HG03432 (cell line): Measurements from ENCODE around the gene INPP5B.
"Not testable (repeated sequence)": the region's sequence is repeated elsewhere in the genome, so short reads cannot be mapped to it uniquely, and the experiment has no call there.

Experiments used
- ATAC-seq: cut with Tn5 transposase; IDR thresholded peaks from one replicate; pipeline ENCODE4 v1.9.1; 2021; ENCODE audit warnings: mild to moderate bottlenecking, moderate library complexity; ENCODE audit not compliant: unreplicated experiment

The INPP5B gene

DNA sequence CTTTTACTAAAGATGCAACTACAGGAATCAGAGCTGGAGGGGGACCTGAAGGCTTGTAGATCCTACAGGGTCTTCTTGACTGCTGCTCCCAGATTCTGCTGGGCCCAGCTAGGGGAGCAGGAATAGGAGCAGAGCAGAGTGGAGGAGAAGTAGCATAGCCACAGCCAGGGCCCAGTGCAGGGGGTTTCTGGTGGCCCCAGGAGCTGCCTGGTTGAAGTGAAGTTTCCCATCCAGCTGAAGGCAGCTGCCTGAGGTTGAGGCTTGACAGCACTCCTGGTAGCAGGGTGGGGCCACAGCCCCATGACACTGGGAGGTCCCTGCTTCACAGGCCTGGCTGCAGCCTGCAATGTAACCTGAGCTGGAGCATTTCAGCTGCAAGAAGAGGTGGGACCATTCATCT is 2.0 kb upstream of the INPP5B start:
- no peak for ATAC-seq

DNA sequence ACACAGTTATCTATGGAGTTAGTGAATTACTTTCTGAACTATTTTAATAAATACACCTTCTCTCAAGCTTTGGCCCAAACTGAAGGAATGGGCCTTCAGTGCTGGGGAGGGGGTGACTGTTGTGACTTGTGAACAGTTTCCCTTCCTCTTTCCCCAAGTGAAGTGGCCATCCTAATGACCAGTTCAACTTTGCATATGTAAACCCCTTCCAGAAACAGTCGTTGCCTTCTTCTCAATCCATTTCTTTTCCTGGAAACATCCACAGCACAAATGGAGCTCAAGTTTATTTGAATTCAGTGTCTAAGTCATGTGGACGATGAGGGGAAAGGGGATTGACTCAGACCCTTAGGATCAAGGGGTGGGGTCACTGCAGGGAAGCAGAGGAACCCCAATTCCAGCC is 1.3 kb upstream of the INPP5B start:
- ATAC-seq, result no peak

DNA sequence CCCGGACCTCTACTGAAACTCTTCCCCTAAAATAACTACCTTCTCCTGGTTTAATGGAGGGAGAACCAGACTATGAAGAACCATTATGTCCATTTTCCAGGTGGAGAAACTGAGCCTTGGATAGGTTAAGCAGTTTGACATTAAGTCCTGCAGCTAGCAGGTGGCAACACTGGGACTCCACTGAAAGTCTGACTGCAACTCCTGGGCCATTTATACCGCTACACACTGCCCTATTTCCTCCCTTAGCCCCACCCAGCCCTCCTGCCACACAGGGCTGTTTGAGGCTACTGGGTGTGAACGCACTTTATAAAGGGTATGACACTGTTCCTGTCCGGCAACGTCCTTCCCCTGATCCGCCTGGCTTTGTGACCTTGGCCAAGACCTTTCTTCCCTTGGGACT is 511 bp upstream of the INPP5B start:
- no peak for ATAC-seq

DNA sequence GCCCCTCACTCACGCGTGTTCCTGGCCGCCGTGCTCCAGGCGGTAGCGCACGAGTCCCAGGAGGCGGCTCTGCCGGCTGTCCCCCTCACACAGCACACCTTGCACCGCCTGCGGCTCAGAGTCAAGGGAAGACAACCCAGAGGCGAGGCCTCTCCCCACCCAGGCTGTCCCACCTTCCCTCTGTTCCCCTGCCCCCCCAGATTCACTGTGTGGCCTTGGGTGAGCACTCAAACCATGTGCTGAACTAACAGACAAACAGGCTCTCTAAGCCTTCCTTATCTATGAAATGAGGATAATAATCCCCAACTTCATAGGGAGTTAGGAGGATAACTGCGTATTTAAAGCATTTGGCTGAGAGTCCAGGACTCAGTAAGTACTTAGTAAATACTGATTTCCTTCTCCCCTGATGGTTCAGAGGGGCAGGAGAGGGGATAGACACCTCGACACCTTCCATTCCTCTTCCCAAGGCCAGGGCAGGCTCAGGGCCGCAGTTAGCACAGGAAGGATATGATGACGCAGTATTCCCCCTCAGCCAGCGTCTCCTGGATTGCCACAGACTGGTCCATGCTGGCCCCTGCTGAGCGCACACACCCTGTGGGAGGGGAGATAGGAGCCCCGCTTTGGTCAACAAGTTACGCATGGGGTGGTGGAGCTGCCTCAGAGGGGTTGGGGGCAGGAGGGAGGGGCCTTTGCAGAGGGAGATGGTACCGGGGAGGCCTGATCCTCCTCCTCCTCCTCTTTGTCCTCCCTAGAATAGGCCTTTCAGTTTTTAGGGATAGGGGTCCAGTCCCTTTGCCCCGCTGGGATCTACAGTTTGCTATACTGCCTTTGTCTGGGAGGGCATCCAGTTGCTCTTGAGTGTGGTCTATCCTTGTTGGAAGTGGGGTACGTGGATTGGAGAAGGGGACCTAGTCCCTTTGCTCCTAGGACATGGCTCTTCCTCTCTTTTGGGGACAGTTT is 830 bp downstream of the INPP5B start:
- no peak for ATAC-seq

DNA sequence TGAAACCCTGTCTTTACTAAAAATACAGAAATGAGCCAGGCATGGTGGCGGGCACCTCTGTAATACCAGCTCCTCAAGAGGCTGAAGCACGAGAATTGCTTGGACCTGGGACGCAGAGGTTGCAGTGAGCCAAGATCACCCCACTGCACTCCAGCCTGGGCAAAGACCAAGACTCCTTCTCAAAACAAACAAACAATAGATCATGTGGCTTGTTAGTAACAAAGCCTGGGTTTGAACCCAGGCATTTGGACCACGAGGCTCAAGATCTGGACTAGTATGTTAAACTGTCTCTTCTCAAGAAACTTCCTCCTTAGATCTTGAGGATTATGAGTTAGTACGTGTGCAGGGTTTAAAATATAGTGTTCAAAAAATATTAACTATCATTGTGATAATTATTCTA is 1.6 kb downstream of the INPP5B start:
- ATAC-seq, result no peak

DNA sequence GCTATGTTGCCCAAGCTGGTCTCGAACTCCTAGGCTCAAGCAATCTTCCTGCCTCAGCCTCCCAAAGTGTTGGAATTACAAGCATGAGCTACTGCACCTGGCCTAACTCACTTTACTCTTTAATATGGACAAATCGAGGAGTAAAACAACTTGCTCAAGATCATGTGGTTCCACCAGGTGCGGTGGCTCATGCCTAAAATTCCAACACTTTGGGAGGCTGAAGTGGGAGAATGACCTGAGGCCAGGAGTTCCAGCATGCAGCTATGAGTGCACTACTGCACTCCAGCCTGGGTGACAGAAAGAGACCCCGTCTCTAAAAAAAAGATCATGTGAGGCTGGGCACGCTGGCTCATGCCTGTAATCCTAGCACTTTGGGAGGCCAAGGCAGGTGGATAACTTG is 2.0 kb downstream of the INPP5B start:
- ATAC-seq, result no peak

DNA sequence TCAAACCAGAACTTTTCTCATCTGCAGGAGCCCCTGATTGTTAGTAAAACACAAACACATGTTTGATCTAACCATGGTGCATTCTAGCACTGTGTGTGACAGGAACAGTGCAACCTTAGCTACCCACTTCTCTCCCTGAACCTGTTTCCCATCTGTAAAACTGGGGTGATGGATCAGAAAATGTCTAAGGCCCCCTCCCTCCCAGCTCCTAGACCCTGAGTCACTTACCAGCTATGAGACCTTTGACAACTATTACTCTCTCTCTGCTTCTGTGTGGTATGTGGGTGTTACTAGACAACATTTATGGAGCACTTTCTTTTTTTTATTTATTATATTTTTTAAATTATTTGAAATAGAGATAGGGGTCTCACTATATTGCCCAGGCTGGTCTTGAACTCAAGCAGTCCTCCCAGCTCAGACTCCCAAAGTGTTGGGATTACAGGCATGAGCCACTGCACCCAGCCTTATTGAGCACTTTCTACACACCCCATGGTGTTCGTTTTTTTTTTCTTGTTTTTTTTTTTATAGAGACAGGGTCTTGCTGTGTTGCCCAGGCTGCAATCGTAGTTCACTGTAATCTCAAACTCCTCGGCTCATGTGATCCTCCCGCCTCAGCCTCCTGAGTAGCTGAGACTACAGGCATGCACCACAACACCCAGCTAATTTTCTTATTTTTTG is 2.6 kb downstream of the INPP5B start:
- ATAC-seq, result no peak

DNA sequence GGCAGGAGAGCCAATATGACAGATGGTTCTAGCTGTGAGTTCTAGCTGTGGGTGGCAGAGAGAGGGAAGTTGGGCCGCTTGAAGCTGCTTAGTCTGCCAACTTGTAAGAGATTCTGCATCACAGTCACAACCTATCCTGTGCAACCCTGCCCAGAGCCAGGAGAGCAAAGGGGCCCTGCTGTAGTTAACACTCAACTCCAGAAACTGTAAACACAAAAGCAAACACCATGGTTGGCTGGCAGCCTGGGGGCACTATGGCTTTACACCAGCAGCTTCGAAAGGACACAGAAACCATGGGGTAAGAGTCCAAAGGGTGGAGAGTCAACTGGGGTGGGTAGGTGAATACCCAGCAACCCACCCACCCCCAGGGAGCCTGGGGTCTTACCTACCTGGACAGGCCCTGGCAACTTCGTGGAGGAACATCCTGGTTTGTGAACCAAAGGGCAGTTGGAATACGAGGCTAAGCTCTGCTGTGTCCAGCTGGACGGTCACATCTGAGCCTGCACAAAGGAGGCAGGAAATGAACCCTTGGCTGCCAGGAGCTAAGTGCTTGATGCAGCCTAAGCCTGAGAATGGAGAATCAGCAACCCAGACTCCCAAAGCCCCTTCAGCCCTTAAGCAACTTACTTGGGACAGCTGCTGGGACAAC is 6.4 kb downstream of the INPP5B start:
- ATAC-seq, result no peak

DNA sequence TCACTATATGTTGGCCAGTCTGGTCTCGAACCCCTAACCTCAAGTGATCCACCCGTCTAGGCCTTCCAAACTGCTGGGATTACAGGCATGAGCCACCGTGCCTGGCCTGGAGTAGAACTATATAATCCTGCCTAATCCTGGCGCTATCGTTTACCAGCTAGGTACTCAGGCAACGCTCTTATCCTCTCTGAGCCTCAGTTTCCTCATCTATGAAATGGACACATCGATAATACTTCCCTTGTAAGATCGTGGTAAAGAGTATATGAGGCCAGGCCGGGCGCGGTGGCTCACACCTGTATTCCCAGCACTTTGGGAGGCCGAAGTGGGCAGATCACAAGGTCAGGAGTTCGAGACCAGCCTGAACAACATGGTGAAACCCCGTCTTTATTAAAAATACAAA is 10.1 kb downstream of the INPP5B start:
- ATAC-seq, result not testable (repeated sequence)

DNA sequence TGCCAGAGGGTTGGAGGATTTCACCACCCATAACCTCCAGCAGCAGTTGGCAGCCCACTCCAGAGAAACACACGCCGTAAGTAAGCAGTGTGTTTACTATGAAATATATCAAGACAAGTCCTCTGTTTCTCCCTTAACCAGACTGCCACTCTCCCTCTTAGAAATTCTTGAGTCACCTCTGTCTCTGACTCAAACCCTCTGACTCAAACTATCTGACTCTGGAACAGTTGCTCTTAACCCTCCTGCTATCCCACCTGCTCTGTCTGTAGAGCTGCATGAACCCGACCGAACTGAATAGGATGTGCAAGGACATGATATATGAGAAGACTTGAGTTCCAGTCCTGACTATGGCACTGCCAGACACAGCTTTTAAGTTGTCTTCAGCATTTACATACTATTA is 14.1 kb downstream of the INPP5B start:
- ATAC-seq, result no peak

DNA sequence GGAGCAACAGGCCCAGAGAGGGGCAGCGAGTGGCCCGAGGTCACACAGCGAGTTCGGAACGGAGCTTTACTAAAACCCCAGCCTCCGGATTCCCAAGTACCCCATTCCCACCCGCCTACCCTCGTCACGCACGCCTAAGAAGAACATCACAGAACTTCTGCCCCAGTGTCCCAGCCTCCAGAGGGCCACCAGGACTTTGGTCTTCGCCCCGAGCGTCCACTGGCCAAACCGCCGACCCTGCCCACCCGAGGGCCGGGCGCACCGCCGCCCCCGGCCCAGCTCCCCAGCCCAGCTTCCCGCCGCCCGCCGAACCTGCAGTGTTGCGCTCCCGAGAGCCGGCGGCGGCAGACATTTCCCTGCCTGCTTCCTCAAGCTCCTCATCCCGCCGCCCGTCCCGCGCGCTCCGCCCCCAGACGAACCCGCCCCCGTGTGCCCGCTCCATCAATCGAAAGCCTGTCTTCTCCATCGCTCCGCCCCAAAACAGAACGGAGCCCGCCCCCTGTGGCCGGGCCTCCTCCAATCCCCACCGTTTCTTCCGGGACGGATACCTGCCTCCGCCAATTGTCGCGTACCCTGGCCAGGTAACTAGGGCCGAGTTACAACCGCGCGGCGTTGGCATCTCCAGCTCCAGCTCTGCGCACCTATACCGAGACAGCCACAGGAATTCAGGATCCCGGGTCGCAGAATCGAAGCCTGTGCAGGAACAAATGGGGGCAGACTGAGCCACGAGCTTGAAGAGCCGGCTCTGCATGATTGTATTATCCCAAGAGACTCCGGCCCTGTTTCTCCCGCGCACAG is 15.3 kb downstream of the INPP5B start:
- peak; percentile 93 for ATAC-seq

DNA sequence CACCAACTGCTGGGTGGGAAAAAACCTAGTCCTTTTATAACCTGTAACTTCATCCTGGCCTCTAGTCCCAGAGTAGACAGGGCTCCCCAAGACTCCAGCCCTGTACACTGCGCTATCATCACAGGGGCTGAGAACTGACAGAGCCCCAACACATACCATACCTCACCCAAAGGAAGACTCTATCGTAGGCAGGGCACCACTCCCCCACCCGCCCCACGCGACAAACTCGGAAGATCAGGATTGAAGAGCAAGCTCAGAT is 15.8 kb downstream of the INPP5B start:
- ATAC-seq, result no peak

DNA sequence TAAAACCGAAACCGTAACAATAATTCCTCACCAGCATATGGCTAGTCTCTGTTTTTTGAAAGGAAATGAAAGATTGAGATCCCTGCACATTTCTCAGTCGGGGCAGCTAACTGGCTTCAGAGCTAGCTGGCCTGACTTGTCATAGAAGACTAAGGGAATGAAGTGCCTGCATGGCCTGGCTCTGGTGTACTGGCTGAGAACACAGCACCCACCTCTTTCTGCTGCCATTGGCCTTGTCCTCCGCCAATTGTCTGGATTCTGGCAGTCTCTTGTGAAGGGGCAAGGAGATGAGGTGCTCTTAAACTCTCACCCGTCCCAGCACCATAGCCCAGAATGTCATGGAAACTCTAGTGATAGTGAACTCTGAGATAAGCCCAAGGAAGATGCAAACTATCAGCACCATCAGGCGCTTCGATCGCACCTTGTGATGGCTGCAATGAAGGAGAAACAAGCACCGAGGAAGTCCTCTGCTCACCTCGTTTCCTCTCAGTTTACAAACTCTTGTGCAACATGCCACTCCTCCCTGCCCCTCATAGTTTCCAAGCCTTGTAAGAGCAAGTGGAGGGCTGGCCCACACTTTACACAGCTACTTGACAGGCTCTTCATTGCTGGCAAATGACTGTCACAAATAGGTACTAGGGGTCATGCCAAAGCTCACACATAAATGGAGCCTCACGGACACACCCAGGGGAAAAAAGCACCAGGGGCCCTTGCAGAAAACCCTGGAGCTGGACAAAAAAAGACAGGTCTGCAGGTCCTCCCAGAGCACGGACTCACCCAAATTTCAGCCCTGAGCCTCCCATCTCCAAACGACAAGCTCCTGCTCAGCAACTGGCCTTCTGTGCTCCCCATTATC is 16.4 kb downstream of the INPP5B start:
- no peak for ATAC-seq

DNA sequence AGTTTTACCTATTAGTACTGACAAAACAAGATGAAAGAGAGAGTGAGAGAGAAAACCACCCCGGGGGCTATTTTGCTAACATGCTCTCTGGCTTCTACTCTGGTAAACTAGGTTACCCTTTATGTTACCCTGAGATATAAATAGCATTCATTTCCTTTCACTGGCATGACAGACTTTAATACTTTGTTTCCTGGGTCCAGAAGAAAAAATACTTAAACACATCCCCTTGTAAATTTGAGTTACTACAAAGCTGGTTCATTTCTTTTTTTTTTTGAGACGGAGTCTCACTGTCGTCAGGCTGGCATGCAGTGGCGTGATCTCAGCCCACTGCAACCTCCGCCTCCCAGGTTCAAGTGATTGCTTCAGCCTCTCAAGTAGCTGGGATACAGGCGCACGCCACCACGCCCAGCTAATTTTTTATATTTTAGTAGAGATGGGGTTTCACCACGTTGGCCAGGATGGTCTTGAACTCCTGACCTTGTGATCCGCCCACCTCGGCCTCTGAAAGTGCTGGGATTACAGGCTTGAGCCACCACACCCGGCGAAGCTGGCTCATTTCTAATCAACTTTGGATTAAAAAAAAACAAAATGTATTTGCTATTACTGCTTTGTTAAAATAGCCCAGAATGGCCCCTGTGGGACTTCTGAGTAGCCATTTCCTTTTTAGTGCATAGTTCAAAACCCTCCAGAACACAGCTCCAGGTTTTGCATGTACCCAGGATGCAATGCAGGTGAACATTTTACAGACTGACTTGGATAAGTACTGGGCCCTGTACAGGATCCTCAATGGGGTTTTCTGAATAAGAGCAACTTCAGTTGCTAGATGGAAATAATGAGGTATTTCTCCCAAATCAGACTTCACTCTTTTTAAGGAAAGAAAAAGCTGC is 20.6 kb downstream of the INPP5B start:
- ATAC-seq, result peak; percentile 52

DNA sequence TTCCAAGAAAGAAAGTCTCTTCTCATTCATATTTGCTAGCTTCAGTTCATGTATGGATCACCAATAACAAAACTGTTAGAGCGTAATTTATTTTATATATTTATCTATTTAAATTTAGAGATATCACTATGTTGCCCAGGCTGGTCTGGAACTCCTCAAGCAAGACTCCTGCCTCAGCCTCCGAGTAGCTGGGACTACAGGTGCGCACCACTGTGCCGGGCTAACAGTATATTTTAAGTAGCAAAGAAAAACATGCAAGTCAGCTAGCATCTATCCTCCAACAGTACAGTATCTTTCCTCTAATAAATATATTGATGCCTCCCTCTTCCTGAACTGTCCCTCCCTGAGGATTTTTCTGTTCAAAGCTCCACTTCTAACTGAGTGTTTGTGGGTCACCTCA is 21.5 kb downstream of the INPP5B start:
- ATAC-seq, result no peak

DNA sequence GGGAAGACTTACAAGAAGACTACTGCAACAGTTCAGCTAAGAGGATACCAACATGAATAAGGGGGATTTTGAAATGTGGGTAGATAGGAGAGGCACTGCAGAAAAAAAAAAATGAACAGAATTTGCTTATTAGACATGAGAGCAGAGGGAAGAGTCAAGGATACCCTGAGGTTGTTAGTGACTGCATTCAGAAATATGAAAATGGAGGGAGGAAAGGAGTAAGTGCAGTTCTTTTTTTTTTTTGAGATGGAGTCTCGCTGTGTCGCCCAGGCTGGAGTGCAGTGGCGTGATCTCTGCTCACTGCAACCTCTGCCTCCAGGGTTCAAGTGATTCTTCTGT is 23.3 kb downstream of the INPP5B start:
- no peak for ATAC-seq

DNA sequence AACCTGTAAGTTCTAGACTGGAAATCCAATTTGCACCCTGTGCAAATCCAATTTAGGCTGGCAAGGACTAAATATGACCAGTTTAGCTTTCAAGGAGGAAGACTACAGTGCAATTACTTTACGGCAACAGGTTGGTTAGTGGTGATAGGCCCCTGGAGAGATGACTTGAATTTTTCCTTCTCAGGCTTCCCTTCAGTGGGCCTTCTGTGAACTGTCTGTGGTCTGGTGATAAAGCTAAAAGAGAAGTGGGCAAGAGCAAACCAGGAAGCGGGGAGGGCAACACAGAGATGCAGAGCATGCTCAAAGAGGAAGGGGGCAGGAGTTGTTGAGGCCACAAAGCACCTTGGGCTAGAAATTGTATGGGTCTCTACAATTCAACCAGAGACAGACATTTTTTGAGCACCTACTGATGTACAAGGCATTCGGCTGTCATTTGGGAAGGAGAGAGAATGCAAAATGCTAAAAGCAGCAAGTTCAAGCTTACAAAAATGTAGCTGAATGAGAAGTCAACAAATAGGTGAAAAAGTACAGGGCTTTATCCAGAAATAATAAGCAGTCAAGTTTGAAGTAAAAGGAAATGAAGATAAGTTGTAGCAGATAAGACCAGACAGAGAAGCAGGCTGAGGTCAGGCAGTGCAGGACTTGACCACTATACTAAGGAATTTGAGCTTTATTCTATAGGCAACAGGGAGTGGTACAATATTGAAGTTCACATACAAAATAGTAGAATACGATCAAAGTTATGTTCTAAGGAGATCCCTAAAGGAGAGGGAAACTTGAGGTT is 23.9 kb downstream of the INPP5B start:
- peak; percentile 47 for ATAC-seq

DNA sequence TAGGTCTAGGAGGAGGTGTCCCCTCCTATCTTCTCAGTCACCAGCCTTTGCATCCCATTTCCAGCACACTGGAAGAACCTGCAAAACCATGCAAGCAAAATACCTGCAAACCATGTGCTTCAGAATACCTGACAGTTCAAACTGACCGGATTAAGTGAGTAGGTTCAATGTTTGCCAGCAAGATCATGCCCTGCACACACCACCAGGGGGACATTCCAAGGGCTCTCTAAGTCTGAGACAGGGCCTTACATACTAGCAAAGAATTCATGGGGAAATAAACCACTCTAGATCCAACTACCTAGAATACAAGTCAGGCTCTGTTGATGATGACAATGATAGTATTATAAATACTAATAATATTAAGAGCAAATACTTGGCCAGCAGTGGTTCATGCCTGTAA is 27.6 kb downstream of the INPP5B start:
- ATAC-seq, result no peak
